Sciatic nerve (tissue), 1 donor: ENCODE measurements around the gene CYB5R2. TPM values are rescaled to one million over a fixed set of nuclear protein-coding genes. Genes with fewer than 3 reads are reported as not detected.

Source experiments
- total RNA-seq: library from RNA; stranded (reverse); fragmentation: NEBNext Ultra II Directional; extraction: Animal tissue kit (Norgen Biotek cat#: 25700); gene quantifications from one replicate; pipeline ENCODE4 v1.2.1, GENCODE V29; 2021
- donor health status: DM: no; HTN: no; CAD: no.

The CYB5R2 gene
- total RNA-seq, 1 donor from 2014 or later = 96.4 TPM

Other genes with a start within 250 kb of the CYB5R2 start
- gene OLFML1, start 188.0 kb downstream of the CYB5R2 start, total RNA-seq = 27.2 TPM
- 52.3 TPM for gene PPFIBP2, start 159.5 kb downstream of the CYB5R2 start, total RNA-seq
- not detected for gene OVCH2, start 33.0 kb upstream of the CYB5R2 start, total RNA-seq
- not detected for gene OR5P2, start 123.4 kb upstream of the CYB5R2 start, total RNA-seq
- gene OR5P3, start 157.3 kb upstream of the CYB5R2 start, total RNA-seq = not detected